Suprapubic skin (tissue), 4 donors: ENCODE results near the gene AKT1.

Source experiments
- POLR2A ChIP-seq, 2 donors: fragments of 450-650 bp; IDR thresholded peaks; one replicate each; pipeline ENCODE4 v1.6.1; 2017; ENCODE audit warnings: antibody characterized with exemption in 2 of 2, mild to moderate bottlenecking in 2 of 2, moderate library complexity in 2 of 2
- POLR2AphosphoS5 ChIP-seq, 3 donors: sonication (generic); formaldehyde crosslinking; IDR thresholded peaks; one replicate each; pipeline ENCODE4 v1.6.1; 2017; ENCODE audit warnings: antibody characterized with exemption in 3 of 3
- TF ChIP-seq, protein P1 (sequence below), 2 donors: fragments of 200-600 bp in 1 of 2; fragments of 450-650 bp in 1 of 2; sonication (generic) in 1 of 2; IDR thresholded peaks; one replicate each; pipeline ENCODE4 v1.5.1; 2016 to 2019; ENCODE audit warnings: antibody characterized with exemption in 2 of 2, mild to moderate bottlenecking in 1 of 2, moderate library complexity in 1 of 2

DNA sequence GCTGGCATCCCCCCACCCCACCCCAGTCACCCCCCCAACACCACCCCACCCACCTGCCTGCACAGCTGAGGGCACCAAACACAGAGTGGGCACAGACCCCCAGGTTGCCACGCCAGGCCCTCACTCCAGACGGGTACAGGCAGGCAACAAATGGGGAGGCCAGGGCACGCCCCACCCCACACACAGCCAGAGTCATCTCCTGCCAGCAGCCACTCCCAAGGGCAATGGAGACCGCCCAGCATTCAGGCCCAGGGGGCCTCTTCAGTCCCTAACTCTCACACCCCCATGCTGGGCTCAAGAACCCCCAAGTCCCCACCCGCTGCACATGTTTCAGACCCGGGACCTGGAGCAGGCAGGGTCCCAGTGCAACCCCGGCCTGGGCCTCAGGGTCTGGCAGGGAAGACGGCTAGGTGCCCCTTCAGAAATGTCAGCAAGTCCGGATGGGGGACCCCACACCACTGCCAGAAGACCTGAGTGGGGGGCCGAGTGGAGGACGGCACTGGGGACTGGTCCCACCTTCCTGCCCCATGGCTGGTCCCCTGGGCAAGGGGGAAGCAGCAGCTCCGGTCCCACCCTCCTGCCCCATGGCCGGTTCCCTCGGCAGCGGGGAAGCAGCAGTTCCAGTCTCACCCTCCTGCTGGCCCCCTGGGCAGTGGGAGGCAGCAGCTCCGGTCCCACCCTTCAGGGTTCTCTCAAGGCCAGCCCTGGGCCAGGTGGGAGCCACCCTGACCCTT, 11.9 kb downstream of the AKT1 start:
- TF ChIP-seq, protein P1, sequence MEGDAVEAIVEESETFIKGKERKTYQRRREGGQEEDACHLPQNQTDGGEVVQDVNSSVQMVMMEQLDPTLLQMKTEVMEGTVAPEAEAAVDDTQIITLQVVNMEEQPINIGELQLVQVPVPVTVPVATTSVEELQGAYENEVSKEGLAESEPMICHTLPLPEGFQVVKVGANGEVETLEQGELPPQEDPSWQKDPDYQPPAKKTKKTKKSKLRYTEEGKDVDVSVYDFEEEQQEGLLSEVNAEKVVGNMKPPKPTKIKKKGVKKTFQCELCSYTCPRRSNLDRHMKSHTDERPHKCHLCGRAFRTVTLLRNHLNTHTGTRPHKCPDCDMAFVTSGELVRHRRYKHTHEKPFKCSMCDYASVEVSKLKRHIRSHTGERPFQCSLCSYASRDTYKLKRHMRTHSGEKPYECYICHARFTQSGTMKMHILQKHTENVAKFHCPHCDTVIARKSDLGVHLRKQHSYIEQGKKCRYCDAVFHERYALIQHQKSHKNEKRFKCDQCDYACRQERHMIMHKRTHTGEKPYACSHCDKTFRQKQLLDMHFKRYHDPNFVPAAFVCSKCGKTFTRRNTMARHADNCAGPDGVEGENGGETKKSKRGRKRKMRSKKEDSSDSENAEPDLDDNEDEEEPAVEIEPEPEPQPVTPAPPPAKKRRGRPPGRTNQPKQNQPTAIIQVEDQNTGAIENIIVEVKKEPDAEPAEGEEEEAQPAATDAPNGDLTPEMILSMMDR (IDR thresholded peaks at IDR 0.05): no peak
- TF ChIP-seq POLR2A (IDR thresholded peaks at IDR 0.05) (no peak), POLR2AphosphoS5 (IDR thresholded peaks at IDR 0.05) (no peak)
